Uterus (tissue), 4 donors: ENCODE results near the gene GPHN. TPM values are rescaled to one million over a fixed set of nuclear protein-coding genes. Genes with fewer than 3 reads are reported as not detected.

Experiments
- DNase-seq, 2 donors: peaks; one replicate each; pipeline ENCODE4 v3.0.0-alpha.2; 2019 to 2020
- H3K27ac ChIP-seq, 2 donors: fragments of 200-600 bp; sonication (generic); 1 replicate in 1 of 2; 2 replicates in 1 of 2; pipeline ENCODE4 v1.5.1; 2016 to 2018
- H3K27me3 ChIP-seq, 2 donors: fragments of 200-600 bp; sonication (generic); one replicate each; pipeline ENCODE4 v1.5.1; 2018 to 2019; ENCODE audit warnings: control low read depth in 1 of 2
- H3K36me3 ChIP-seq, 2 donors: fragments of 200-600 bp; sonication (generic); one replicate each; pipeline ENCODE4 v1.5.1; 2019; ENCODE audit warnings: control low read depth in 1 of 2
- H3K4me1 ChIP-seq, 2 donors: fragments of 200-600 bp; sonication (generic); one replicate each; pipeline ENCODE4 v1.5.1; 2018 to 2019; ENCODE audit warnings: control low read depth in 1 of 2
- H3K4me3 ChIP-seq, 2 donors: fragments of 200-600 bp; sonication (generic); 1 replicate in 1 of 2; 2 replicates in 1 of 2; pipeline ENCODE4 v1.5.1; 2018 to 2019; ENCODE audit warnings: mild to moderate bottlenecking in 1 of 2
- H3K9me3 ChIP-seq, 2 donors: fragments of 200-600 bp; sonication (generic); one replicate each; pipeline ENCODE4 v1.5.1; 2019; ENCODE audit warnings: control low read depth in 1 of 2
- CTCF ChIP-seq, 4 experiments: fragments of 200-600 bp in 2 of 4; fragments of 450-650 bp in 2 of 4; sonication (generic) in 2 of 4; IDR thresholded peaks; one replicate each; pipeline ENCODE4 v1.5.1; 2016 to 2019; ENCODE audit warnings: antibody characterized with exemption in 4 of 4, mild to moderate bottlenecking in 2 of 4, moderate library complexity in 1 of 4
- POLR2A ChIP-seq, 2 donors: fragments of 450-650 bp; IDR thresholded peaks; one replicate each; pipeline ENCODE4 v1.6.1; 2016; ENCODE audit warnings: antibody characterized with exemption in 2 of 2, mild to moderate bottlenecking in 1 of 2, moderate library complexity in 1 of 2
- intact Hi-C: fragments of 100-400 bp; cut with DNase I; formaldehyde crosslinking; loops from one replicate; pipeline ENCODE4 v1.15.1; 2023; ENCODE audit warnings: low total_unique reads
- total RNA-seq, 4 donors: library from RNA; depleted of rRNA in 3 of 4; stranded (reverse); fragments of >200 nt in 3 of 4; gene quantifications; one replicate each; pipeline versions ENCODE4 v1.1.0 to v1.2.4, GENCODE V29; 2014 to 2023
- donor health status: DM: yes; HTN: yes; CAD: no.

Gene GPHN
- total RNA-seq, 4 donors from 2014 or later: 14.9 to 42.9 (median 19.1) TPM

GRCh38 chr14:66979101-66979974 is 471.4 kb downstream of the GPHN start:
- TF ChIP-seq CTCF (IDR thresholded peaks at IDR 0.05): no peak
- no peak for TF ChIP-seq POLR2A (IDR thresholded peaks at IDR 0.05)
- no peaks in the 10 kb centered on the region for H3K36me3 ChIP-seq
- H3K9me3 ChIP-seq: no peaks in the 10 kb centered on the region
- H3K27me3 ChIP-seq: no peaks in the 10 kb centered on the region
- no peaks in the 10 kb centered on the region for H3K4me1 ChIP-seq
- intact Hi-C loops: no loop called here
- H3K27ac ChIP-seq: no peak overlapping the region
- DNase-seq: no peak
- H3K4me3 ChIP-seq: no peak overlapping the region

DNA sequence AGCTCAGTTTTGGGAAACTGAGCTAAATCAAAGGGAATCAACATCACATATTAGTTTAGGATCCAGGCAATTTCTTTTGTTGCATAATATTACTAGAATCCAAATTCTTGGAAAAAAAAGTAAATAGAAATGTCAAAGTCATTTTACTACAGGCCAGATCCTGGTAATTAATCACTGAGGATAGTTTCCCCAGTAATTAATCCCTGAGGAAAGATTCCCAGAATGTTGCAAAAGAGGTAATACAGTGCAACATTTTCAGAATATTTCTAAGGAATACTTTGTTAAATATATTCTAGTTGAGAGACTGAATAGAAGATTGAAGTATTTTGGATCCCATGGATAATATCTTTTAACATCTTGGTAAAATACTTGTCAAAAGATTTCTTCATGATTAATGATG is 474.3 kb downstream of the GPHN start:
- intact Hi-C loops: no loop called here
- no peak for TF ChIP-seq POLR2A (IDR thresholded peaks at IDR 0.05)
- TF ChIP-seq CTCF (IDR thresholded peaks at IDR 0.05): no peak
- no peaks in the 10 kb centered on the region for H3K36me3 ChIP-seq
- no peaks in the 10 kb centered on the region for H3K4me1 ChIP-seq
- H3K4me3 ChIP-seq: no peak overlapping the region
- H3K27me3 ChIP-seq: no peaks in the 10 kb centered on the region
- no peaks in the 10 kb centered on the region for H3K9me3 ChIP-seq
- no peak overlapping the region for H3K27ac ChIP-seq
- DNase-seq: no peak

DNA sequence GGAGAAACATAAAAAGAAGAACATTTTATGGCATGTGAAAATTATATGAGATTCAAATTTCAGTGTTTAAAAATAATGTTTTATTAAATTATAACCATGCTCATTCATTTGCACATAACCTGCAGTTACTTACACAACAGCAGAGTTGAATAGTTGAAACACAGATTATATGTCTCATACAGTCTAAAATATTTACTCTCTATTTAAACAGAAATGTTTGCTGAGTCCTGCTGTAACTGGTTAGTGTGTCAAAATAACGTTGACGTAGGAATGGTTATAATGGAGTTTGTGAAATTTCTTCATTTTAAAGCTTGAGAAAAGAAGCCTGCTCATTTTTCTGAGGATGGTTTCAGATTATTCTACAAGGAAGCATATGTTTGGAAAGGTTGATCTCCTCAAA is 484.8 kb downstream of the GPHN start:
- TF ChIP-seq POLR2A (IDR thresholded peaks at IDR 0.05): no peak
- TF ChIP-seq CTCF (IDR thresholded peaks at IDR 0.05): no peak
- intact Hi-C loops: no loop called here
- Histone ChIP-seq H3K27me3 (no peaks in the 10 kb centered on the region), H3K9me3 (no peaks in the 10 kb centered on the region), H3K4me3 (no peak overlapping the region), H3K27ac (no peak overlapping the region), H3K4me1 (no peaks in the 10 kb centered on the region), H3K36me3 (no peaks in the 10 kb centered on the region)
- no peak for DNase-seq

DNA sequence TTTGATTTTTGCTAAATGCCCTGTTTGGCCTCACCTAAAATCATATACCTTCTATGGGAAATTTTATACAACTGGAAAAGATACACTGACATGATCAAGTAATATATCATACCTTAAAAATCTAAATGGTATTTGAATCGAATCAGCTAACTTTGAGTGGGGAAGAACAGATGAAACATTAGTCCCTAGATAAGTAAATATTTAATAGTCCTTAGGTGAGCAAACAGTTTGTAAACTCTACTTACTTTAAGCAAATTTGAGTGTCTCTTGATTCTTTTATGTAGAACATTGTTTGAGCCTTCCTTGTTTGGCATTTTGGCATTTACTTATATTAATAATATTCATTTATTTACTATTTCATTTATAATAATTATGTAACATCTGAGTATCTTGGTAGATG is 485.6 kb downstream of the GPHN start:
- no peak overlapping the region for H3K4me3 ChIP-seq
- no peak for TF ChIP-seq CTCF (IDR thresholded peaks at IDR 0.05)
- TF ChIP-seq POLR2A (IDR thresholded peaks at IDR 0.05): no peak

GRCh38 chr14:66998013-66998412 is 490.1 kb downstream of the GPHN start:
- Histone ChIP-seq H3K9me3 (no peaks in the 10 kb centered on the region), H3K36me3 (peaks cover 0 to 2% of the 10 kb centered on the region in 2 donors), H3K4me3 (no peak overlapping the region), H3K4me1 (no peaks in the 10 kb centered on the region), H3K27me3 (no peaks in the 10 kb centered on the region), H3K27ac (no peak overlapping the region)
- TF ChIP-seq CTCF (IDR thresholded peaks at IDR 0.05): no peak
- no peak for TF ChIP-seq POLR2A (IDR thresholded peaks at IDR 0.05)
- intact Hi-C loops: no loop called here
- no peak for DNase-seq

More for the DNA sequence above, 485.6 kb downstream of the GPHN start:
- Histone ChIP-seq H3K36me3 (no peaks in the 10 kb centered on the region), H3K9me3 (no peaks in the 10 kb centered on the region), H3K27me3 (no peaks in the 10 kb centered on the region), H3K27ac (no peak overlapping the region), H3K4me1 (no peaks in the 10 kb centered on the region)
- DNase-seq: no peak
- intact Hi-C loops: no loop called here
